GM19467 (cell line): ENCODE data around the gene MAP7.

Experiments
- ATAC-seq: cut with Tn5 transposase; IDR thresholded peaks from one replicate; pipeline ENCODE4 v1.9.1; 2021; ENCODE audit warnings: mild to moderate bottlenecking, moderate library complexity; ENCODE audit not compliant: unreplicated experiment

MAP7 gene

DNA sequence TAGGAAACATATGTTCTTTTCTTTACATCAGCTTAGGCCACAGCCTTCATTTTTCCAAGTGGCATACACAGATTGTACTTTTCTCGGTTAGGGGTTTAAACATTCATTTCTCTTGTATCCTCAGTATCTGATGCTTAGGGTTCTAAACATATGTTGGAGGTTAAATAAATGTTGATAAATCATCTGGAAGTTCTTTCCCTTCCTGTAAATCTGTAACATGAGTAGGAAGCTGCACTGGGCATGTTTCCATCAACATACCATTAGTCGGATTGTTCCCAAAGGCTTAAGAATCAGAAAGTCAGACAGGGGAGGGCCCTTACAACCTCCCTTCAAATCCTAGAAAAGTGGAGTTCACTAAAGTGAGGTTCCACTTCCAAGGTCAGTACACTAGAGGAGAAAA lies 205.8 kb downstream of the MAP7 start:
- no peak for ATAC-seq

DNA sequence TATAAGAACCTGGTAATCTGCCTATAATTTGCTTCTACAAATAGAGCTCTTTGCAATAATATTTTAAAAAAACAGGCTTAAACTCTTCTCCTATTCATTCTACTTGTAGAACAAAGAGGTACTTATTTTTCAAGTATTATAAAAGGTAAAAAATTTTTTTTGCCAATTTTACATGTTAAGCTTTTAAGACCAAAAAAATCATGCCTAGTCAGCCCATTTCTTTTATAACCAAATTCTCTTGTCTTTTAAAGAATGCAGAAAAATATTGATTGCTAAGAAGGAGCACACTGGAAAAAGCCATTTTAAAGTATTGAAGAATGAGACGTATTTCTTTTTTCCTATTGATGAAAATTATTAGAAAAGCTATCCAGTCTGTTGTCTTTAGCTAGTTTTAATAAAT lies 206.5 kb downstream of the MAP7 start:
- ATAC-seq, result no peak

DNA sequence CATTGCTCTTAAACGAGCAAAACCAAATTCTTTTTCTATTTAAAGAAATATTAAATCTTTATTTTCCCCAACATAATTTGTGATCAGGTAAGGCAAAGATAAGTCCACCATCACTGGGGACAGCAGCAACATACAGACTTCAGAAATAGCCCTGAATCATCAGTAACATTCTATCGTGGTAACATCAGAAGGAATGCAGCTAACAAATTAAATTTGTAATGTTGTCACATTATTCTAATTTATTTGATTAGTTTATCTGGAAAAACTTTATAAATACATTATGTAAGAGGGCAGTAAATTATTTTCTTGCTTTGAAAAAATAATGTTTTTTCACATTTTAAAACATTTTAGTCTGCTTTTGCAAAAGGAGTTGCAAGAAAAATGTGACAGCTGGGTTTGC lies 206.9 kb downstream of the MAP7 start:
- no peak for ATAC-seq

DNA sequence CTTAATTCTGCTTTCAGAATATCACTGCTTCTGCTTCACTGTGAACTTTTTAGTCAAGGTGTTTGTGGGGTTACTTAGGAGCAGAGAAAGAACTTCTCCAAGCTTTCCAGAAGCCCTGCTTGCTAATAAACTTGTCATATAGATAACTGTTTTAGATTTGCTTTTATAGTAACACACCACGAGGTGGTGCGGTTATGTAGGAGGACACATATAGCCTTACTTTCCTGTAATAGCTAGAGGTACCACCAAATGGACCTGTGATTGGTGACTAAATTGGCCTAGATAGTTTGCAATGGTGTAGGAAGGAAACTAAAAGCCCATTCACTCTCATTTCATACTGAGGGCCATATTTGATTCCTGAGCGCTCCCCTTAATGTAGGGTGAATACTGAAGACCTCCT lies 208.3 kb downstream of the MAP7 start:
- ATAC-seq, result no peak

DNA sequence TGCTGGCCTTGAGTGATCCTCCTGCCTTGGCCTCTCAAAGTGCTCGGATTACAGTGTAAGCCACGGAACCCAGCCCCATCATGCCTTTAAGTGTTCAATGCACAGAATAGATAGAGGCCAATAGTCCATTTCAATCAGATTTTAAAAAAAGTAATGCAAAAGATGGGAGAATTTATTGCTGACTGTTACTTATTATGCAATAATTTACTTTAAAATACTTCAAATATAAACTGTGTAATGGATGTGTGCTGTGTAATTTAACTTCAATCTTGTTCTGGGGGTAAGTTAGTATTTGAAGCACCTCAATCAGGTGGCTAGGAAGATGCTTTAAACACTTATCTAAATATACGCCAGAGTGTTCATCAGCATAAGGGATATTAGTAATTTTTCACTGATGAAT lies 208.9 kb downstream of the MAP7 start:
- no peak for ATAC-seq

DNA sequence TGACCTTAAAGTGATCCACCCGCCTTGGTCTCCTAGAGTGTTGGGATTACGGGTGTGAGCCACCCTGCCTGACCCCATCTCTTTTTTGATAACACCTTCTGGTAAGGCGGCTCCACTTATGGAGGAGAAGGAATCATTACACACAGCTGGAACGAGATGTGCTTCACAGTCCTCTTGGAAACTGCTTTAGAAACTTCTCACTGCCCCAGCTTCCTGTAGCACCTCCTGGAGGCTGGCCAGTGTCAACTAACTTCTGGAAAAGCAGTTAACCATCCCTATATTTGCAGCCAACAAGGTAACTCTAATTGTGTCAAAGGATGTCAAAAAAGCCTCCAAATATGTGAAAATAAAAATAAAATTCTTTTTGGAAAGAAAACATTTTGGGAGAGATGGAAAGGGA lies 211.7 kb downstream of the MAP7 start:
- ATAC-seq, result no peak

DNA sequence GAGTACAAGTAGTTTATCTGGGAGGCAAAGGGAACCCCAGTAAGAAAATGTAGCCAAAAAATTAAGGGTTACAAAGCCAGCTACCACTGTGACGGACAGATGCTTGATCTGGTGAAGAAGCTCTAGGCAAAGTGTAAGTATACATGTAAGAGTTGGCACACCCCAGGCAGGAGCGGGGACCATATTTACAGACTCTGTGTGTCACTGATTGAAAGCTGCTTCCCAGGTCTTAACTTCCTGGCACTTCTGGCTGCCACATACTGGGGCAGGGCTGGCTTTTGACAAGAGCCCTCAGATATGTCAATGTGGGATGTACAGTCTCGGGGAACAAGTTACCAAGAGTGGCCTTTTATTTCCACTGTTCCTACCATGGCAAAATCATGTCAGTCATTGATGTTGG lies 212.6 kb downstream of the MAP7 start:
- no peak for ATAC-seq

DNA sequence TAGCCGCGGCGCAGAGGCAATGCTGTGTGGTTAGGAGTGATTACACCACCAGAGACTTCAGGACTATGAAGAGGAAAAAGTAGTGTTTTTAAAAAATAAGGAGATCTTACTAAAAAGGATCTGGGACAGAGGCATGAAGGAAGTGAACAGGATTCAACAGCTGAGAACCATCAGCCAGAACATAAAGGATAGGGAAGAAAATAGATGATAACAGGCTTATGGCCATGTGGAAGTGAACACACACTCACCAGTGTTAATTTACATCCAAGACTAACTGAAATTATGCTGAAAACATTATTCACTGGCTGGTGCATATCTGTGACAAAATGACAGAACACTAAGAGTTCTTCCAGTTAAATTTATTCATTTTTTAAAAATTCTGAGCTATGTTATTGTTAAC lies 213.1 kb downstream of the MAP7 start:
- no peak for ATAC-seq

DNA sequence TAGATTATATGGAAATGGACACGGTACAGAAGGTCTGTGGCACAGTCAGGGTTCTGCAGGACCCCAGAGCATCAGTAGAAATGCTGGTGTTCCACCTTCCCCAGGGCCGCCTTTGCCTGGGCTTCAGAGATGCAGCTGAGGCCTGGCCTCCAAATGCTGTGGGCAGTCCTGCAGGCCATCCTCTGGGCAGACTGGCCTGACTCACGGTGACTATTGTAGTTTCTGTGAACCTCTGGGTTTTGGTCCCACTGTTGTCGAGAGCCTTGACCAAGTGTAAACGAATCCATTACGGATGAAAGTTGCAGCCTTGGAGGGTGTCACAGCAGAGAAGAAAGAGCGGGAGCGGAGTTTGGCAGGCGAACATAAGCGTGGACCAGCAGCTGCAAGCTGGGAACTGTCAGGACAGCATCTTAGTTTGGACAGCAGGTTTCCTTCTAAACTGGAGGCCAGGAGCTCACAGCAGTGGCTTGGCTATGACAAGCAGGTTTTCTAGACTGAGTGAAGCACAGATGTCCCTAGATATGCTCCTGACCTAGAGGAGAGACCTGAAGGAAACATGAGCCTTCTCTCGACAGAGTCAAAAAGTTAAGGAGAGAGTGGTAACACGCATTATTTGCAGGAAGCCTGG lies 214.4 kb downstream of the MAP7 start:
- no peak for ATAC-seq

DNA sequence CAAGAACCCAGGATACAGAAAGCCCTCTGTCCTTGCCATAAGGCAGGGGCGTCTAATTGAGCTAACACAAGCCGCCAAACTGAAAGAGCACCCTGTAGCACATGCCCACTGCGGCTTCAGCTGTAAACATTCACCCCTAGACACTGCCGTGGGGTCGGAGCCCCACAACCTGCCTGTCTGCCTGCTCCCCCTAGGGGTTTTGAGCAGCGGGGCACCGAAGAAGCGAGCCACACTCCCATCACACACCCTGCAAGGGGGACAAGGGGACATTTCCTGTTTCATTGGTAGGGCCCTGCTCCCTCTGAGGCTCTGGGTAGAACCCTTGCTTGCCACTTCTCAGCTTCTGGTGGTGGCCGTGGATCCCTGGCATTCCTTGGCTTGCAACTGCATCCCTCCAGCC lies 215.4 kb downstream of the MAP7 start:
- no peak for ATAC-seq

DNA sequence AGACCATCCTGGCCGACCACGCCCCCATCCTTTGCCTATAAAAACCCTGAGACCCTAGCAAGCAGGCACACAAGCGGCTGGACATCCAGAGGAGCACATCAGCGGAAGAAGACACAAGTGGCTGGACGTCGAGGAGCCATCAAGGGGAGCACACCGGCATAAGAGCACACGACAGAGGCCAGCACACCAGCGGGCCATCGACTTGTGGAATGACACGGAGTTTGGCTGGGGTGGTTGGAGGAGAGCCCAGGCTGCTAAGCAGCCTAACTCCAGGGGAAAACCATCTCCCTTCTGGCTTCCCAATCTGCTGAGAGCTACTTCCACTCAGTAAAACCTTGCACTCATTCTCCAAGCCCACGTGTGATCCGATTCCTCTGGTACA lies 215.8 kb downstream of the MAP7 start:
- ATAC-seq, result no peak

DNA sequence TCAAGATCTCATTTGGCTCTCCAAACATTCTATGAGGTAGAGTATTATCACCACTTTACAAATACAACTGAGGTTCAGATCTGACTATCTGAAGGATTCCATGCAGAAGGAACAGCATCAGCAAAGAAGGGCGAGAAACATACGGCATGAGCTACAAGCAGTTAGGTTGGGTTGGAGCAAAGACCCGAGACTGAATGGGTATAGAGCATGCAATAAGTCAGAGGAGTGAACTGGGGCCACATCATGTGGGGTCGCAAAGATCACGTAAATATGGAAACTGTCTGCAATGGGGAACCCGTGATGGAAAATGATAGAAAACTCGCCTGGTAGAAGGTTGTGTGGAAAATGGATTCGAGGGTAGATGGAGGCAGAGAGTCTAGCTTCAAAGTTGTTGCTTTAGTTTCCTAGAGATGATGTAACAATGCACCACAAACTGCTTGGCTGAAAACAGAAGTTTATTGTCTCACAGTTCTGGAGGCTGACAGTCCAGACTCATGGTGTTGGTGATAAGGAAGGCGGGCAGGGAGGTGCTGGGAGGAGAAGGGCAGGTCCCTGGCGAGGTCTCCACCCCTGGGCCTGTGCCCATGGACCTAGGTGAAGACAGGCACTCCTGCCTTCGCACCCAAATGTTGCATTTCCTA lies 216.3 kb downstream of the MAP7 start:
- ATAC-seq, result no peak

DNA sequence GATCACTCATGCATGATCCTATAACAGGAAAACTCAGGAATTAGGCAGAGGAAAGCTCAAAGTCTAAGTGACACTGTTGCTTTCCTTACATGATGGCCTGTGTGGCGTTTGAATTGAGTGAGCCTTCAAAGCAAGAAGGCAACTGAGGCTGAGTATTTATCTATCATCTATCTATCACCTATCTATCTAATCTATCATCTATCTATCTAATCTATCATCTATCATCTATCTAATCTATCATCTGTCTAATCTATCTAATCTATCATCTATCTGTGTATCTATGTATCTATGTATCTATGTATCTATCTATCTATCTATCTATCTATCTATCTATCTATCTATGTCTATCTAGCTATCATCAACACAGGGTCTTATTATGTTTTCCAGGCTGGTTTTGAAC lies 218.8 kb downstream of the MAP7 start:
- ATAC-seq, result no peak

DNA sequence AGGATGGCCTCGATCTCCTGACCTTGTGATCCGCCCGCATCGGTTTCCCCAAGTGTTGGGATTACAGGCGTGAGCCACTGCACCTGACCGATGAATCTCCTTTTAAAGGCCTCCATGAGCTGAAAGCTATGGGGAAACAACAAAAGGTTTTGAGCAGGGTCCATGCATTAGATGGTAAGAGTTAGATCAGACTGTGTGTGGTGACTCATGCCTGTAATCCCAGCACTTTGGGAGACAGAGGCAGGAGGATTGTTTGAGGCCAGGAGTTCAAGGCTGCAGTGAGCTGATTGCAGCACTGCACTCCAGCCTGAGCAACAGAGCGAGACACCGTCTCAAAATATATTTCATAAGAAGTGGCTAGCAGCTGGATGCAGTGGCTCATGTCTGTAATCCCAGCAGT lies 219.6 kb downstream of the MAP7 start:
- ATAC-seq, result no peak

DNA sequence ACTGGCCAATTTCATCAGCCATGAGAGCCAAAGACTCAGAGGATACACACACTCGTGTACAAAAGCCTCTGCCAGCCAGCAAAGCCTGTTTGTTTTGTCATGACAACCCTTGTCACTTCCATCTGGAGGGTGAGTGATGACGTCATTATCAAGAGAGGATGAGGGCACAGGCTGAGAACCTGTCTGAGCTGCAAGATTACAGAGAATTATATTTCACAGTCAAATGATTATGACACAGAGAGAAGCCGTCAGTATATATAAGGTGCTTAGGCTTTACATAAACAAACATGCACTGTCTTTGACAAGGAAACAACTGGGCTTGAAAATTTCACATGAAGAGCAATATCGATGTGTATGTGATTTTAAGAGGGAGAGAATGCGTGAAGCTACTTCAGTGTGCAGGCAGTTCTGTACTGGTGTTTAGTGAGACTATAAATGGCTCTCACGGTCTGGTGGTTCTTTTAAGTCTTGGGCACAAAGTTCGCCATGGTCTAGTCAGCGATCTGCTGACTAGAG lies 224.1 kb downstream of the MAP7 start:
- no peak for ATAC-seq

DNA sequence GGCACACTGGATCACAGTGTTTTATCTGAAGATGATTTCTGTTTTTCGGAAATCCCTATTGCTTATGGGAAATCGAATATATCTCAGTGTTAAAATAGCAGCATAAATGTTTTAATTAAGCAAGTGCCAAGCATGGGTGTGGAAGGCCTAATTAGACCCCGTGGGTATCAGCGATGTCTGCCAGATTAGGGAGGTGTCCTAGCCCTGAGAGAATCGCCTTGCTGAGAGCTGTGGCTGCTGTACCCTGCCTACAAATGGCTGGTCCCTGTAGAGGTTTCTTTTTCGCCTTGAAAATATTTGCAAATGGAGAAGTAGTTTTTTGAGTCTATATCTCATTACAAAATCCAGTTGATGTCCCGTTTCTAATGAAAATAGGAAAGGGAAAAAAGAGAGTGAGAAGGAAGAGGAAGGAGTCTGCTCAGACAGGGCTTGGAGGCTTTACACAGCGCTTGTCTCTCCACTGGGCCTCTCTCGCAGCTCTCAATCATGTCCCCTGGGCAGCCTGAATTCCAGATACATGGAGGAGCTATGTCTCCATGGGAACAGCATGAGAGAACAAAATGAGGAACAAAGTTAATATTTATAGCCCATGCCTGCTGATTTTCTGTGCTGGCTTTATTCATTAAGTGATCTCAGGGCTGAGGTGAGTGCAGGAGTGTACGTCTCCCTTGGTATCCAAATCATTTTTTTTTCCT lies 225.4 kb downstream of the MAP7 start:
- no peak for ATAC-seq

DNA sequence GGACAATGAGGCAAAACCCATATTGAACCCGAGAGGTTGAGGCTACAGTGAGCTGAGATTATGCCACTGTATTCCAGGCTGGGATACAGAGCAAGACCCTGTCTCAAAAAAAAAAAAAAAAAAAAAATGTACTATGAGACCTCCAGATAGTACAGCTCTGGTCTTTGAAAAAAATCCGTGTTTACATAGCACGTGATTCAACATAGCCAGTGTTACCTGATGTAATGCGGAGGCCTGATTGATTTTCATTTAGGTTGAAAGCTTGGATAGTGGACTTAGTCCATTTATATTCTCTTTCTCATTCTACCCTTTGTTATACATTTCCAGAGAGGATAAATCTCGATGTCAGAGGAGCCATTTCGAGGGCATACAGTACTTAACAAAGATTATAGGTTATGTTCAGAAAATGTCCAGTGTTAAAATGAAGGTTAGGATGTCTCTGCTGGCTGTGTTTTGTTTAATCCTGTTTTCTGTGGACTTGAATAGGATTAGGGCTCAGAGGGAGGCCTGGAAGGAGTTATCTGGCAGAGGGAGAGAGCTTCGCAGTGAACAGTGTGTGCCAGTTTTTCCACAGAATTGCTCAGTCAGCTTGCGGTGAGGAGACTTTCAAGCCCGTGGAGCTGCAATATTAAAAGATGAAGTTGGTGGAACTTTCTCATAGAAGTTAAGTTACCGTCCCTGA lies 226.7 kb downstream of the MAP7 start:
- ATAC-seq, result no peak

DNA sequence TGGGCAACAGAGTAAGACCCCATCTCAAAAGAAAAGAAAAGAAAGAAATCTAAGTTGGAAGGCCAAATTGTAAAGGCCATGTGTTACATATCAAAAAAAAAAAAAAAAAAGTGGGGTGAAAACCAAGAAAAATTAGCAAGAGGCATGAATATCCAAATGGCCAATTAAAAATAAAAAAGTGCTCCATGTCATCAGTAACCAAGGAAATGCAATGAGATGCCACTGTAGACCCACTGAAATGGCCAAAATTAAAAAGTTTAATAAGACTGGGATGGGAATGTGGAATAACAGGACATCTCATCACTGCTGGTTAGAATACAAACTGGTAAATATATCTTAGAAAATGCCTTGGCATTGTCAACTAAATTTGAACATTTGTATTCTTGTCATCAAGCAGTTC lies 230.5 kb downstream of the MAP7 start:
- no peak for ATAC-seq

DNA sequence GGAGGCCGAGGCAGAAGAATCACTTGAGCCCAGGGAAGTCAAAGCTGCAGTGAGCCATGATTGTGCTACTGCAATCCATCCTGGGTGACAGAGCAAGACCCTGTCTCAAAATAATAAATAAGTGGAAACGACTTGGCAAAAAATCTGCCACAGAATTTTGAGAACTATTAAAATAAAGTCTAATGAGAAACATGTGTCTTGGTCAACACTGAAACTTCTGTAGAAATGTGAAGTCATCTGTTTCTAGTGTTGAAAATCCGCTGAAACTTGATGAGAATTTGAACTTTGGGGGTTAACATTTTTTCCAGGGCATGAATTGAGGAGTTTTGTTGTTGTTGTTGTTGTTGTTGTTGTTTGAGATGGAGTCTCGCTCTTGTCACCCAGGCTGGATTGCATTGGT lies 231.5 kb downstream of the MAP7 start:
- no peak for ATAC-seq

DNA sequence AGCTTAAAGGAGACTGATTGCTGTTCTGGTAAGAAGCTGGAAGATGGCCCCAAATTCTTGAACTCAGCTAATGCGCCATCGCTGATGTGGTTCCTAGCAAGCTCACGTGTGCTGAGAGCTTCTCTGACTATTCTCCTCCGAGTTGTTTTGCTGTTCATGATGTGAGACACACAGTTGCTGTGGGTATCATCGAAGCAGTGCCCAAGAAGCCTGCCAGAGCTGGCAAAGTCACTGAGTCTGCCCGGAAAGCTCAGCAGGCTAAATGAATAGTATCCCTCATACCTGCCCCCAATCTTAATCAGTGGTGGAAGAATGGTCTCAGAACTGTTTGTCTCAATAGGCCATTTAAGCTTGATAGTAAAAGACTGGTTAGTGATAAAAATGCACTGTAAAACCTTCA lies 232.3 kb downstream of the MAP7 start:
- no peak for ATAC-seq

DNA sequence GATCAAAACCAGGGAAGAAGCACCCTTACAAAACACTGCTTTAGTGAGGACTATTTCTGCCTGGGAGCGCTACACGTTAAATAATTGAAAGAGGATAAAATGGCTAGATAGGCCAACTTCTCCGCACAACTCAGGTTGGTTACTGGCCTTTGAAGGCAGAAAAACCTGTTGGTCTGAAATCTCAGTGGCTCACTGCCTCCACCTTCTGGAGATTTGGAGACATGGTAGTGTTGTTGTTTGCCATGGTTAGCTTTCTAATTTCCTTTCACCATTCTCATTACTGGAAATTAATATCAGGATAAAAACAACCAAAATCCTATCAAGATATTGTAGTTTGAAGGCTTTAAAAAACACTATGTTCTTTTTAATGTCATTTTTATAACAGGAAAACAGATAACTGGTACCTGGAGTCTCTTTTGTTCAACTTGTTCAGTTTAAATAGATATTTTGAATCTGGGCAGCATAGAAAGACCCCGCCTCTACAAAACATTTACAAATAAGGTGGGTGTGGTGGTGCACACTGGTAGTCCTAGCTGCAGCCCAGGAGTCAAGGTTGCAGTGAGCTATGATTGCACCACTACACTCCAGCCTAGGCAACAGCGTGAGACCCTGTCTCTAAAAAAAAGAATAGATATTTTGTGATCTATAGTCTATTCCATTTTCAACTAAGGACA lies 233.1 kb downstream of the MAP7 start:
- ATAC-seq, result no peak
